Sigmoid colon (tissue), 4 donors: ENCODE measurements around the gene GREB1L.

Experiments used
- CTCF ChIP-seq, 4 experiments: fragments of 450-650 bp in 3 of 4; fragments of 200-600 bp in 1 of 4; IDR thresholded peaks; one replicate each; pipeline ENCODE4 v1.5.1; 2016 to 2019; ENCODE audit warnings: antibody characterized with exemption in 4 of 4, mild to moderate bottlenecking in 3 of 4, moderate library complexity in 2 of 4
- POLR2A ChIP-seq, 2 donors: fragments of 450-650 bp; IDR thresholded peaks; one replicate each; pipeline ENCODE4 v1.6.1; 2016; ENCODE audit warnings: antibody characterized with exemption in 2 of 2, mild to moderate bottlenecking in 2 of 2, moderate library complexity in 2 of 2
- POLR2AphosphoS5 ChIP-seq, 4 donors: sonication (generic); formaldehyde crosslinking; IDR thresholded peaks; one replicate each; pipeline ENCODE4 v1.6.1; 2017; ENCODE audit warnings: antibody characterized with exemption in 4 of 4

DNA sequence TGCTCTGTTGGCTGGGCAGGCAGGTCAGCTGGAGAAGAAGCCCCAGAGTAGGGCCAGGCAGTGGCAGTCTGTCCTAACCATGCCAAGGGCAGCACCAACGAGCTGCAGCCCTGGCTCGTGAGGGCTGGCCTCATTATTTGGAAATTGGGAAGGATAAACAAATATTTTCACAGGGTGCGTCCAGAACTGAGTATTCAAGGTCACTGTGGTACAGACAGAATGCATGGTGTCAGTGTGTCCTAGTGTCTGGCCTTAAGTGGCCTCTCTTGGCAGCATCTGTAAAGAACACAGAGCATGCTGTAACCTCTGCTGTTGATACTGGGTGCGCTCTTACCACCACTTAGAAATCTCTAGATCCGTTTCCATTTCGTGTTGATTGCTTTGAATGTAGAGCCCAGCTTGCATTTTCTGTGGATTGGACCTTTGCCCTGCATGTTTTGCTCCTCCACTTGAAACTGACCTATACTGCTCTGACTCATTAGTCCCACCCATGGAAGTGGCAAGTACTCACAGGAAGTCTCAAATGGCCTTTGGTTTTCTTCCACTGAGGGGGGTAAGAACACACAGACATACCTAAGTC, 88.2 kb downstream of the GREB1L start:
- TF ChIP-seq CTCF (IDR thresholded peaks at IDR 0.05) (no peak), POLR2A (IDR thresholded peaks at IDR 0.05) (no peak), POLR2AphosphoS5 (IDR thresholded peaks at IDR 0.05) (no peak)
